Tibial nerve (tissue), 4 donors: ENCODE measurements around the gene TAF10. TPM values are rescaled to one million over a fixed set of nuclear protein-coding genes. Genes with fewer than 3 reads are reported as not detected.

Source experiments
- DNase-seq, 2 donors: peaks; one replicate each; pipeline ENCODE4 v3.0.0-alpha.2; 2019; ENCODE audit warnings: low spot score in 2 of 2
- H3K27ac ChIP-seq, 4 donors: fragments of 200-600 bp; sonication (generic) in 3 of 4; one replicate each; pipeline ENCODE4 v1.5.1; 2017 to 2019; ENCODE audit warnings: mild to moderate bottlenecking in 1 of 4
- H3K27me3 ChIP-seq, 2 donors: fragments of 200-600 bp; sonication (generic) in 1 of 2; one replicate each; pipeline versions ENCODE4 v1.5.1 to v1.6.0; 2017 to 2019
- H3K36me3 ChIP-seq, 3 donors: fragments of 200-600 bp; sonication (generic); one replicate each; pipeline ENCODE4 v1.5.1; 2018 to 2019
- H3K4me1 ChIP-seq, 4 donors: fragments of 200-600 bp; sonication (generic) in 3 of 4; one replicate each; pipeline ENCODE4 v1.5.1; 2017 to 2019
- H3K4me3 ChIP-seq, 4 donors: fragments of 200-600 bp; sonication (generic) in 3 of 4; one replicate each; pipeline ENCODE4 v1.5.1; 2017 to 2019; ENCODE audit warnings: mild to moderate bottlenecking in 1 of 4, moderate library complexity in 1 of 4
- H3K9me3 ChIP-seq, 4 donors: fragments of 200-600 bp; sonication (generic) in 3 of 4; one replicate each; pipeline ENCODE4 v1.5.1; 2017 to 2019
- CTCF ChIP-seq, 5 experiments: fragments of 200-600 bp in 3 of 5; fragments of 450-650 bp in 2 of 5; sonication (generic) in 3 of 5; IDR thresholded peaks; one replicate each; pipeline ENCODE4 v1.5.1; 2016 to 2019; ENCODE audit warnings: antibody characterized with exemption in 5 of 5, mild to moderate bottlenecking in 3 of 5, moderate library complexity in 2 of 5
- EP300 ChIP-seq, 2 donors: sonication (generic); formaldehyde crosslinking; IDR thresholded peaks; one replicate each; pipeline ENCODE4 v1.6.1; 2017; ENCODE audit warnings: antibody characterized with exemption in 2 of 2, mild to moderate bottlenecking in 1 of 2
- POLR2A ChIP-seq, 2 donors: fragments of 450-650 bp; IDR thresholded peaks; one replicate each; pipeline ENCODE4 v1.6.1; 2017; ENCODE audit warnings: antibody characterized with exemption in 2 of 2, mild to moderate bottlenecking in 2 of 2, moderate library complexity in 2 of 2
- WGBS, 2 donors: methylation state at CpG; one replicate each; pipeline ENCODE4 v1.1.5; 2018; 5-methylcytosine and 5-hydroxymethylcytosine counted together
- total RNA-seq, 4 donors: library from RNA; depleted of rRNA; stranded (reverse); fragments of >200 nt; gene quantifications; one replicate each; pipeline ENCODE4 v1.1.0, GENCODE V29; 2016

TAF10 gene
- total RNA-seq, 4 donors from 2014 or later = 148 to 235 (median 155) TPM

GRCh38 chr11:6629573-6629891, 17.5 kb upstream of the TAF10 start:
- WGBS, 2 donors = 89 to 92% methylated on average over 8 to 24 of the region's 24 CpGs
- H3K27ac ChIP-seq = no peak overlapping the region
- H3K27me3 ChIP-seq = peaks cover 0 to 13% of the 10 kb centered on the region in 2 donors
- H3K36me3 ChIP-seq = peaks cover 0 to 67% (median 0%) of the 10 kb centered on the region in 3 donors
- no peak for TF ChIP-seq POLR2A (IDR thresholded peaks at IDR 0.05)
- no peak for TF ChIP-seq CTCF (IDR thresholded peaks at IDR 0.05)
- TF ChIP-seq EP300 (IDR thresholded peaks at IDR 0.05) = no peak
- H3K4me3 ChIP-seq = no peak overlapping the region
- DNase-seq = no peak
- no peaks in the 10 kb centered on the region for H3K9me3 ChIP-seq
- peaks cover 0 to 15% (median 2%) of the 10 kb centered on the region in 4 donors for H3K4me1 ChIP-seq

GRCh38 chr11:6628526-6628925, 16.5 kb upstream of the TAF10 start:
- no peak for DNase-seq
- 95 to 98% methylated on average over 4 of the region's 4 CpGs for WGBS, 2 donors
- Histone ChIP-seq H3K4me1 (peaks cover 0 to 5% (median 2%) of the 10 kb centered on the region in 4 donors), H3K4me3 (no peak overlapping the region), H3K9me3 (no peaks in the 10 kb centered on the region), H3K27ac (no peak overlapping the region), H3K36me3 (peaks cover 0 to 77% (median 0%) of the 10 kb centered on the region in 3 donors), H3K27me3 (peaks cover 0 to 13% of the 10 kb centered on the region in 2 donors)
- TF ChIP-seq POLR2A (IDR thresholded peaks at IDR 0.05) (no peak), EP300 (IDR thresholded peaks at IDR 0.05) (no peak), CTCF (IDR thresholded peaks at IDR 0.05) (no peak)

- Histone ChIP-seq H3K4me3 (no peak overlapping the region), H3K27ac (no peak overlapping the region), H3K9me3 (no peaks in the 10 kb centered on the region), H3K27me3 (peaks cover 0 to 13% of the 10 kb centered on the region in 2 donors), H3K4me1 (peaks cover 0 to 4% (median 2%) of the 10 kb centered on the region in 4 donors), H3K36me3 (peaks cover 0 to 73% (median 0%) of the 10 kb centered on the region in 3 donors)
- TF ChIP-seq CTCF (IDR thresholded peaks at IDR 0.05) (no peak), EP300 (IDR thresholded peaks at IDR 0.05) (no peak), POLR2A (IDR thresholded peaks at IDR 0.05) (no peak)
- 59 to 69% methylated on average over 2 of the region's 2 CpGs for WGBS, 2 donors
- DNase-seq = no peak
Measured at GRCh38 chr11:6627762-6628241, 15.8 kb upstream of the TAF10 start.

GRCh38 chr11:6626971-6627761, 15.2 kb upstream of the TAF10 start:
- 83 to 85% methylated on average over 17 of the region's 19 CpGs for WGBS, 2 donors
- peaks cover 0 to 13% of the 10 kb centered on the region in 2 donors for H3K27me3 ChIP-seq
- H3K4me3 ChIP-seq = no peak overlapping the region
- TF ChIP-seq CTCF (IDR thresholded peaks at IDR 0.05) = no peak
- no peak for TF ChIP-seq EP300 (IDR thresholded peaks at IDR 0.05)
- TF ChIP-seq POLR2A (IDR thresholded peaks at IDR 0.05) = no peak
- peaks cover 0 to 4% (median 2%) of the 10 kb centered on the region in 4 donors for H3K4me1 ChIP-seq
- no peak overlapping the region for H3K27ac ChIP-seq
- no peak for DNase-seq
- H3K36me3 ChIP-seq = peaks cover 0 to 67% (median 0%) of the 10 kb centered on the region in 3 donors
- no peaks in the 10 kb centered on the region for H3K9me3 ChIP-seq

GRCh38 chr11:6625832-6626420, 13.9 kb upstream of the TAF10 start:
- peaks cover 0 to 55% (median 0%) of the 10 kb centered on the region in 3 donors for H3K36me3 ChIP-seq

More at GRCh38 chr11:6625832-6626420, 13.9 kb upstream of the TAF10 start:
- H3K9me3 ChIP-seq = no peaks in the 10 kb centered on the region
- H3K4me3 ChIP-seq = no peak overlapping the region
- peaks cover 0 to 5% of the 10 kb centered on the region in 2 donors for H3K27me3 ChIP-seq
- peaks cover 0 to 4% (median 2%) of the 10 kb centered on the region in 4 donors for H3K4me1 ChIP-seq
- 94% methylated on average over 14 to 17 of the region's 17 CpGs for WGBS, 2 donors
- DNase-seq = no peak
- H3K27ac ChIP-seq = no peak overlapping the region
- TF ChIP-seq EP300 (IDR thresholded peaks at IDR 0.05) (no peak), POLR2A (IDR thresholded peaks at IDR 0.05) (no peak), CTCF (IDR thresholded peaks at IDR 0.05) (no peak)
